SK-N-SH (cell line): ENCODE measurements around the gene UBE2G1. TPM values are rescaled to one million over a fixed set of nuclear protein-coding genes. Genes with fewer than 3 reads are reported as not detected.

Experiments
- CTCF ChIA-PET: fragments of 300-600, 350-600 bp; formaldehyde crosslinking; extraction: SDS; loops from one replicate; lab custom pipeline; 2021; lab: Yijun Ruan, JAX
- POLR2A ChIA-PET: fragments of 350-600 bp; sonication (Branson Sonifier 250); formaldehyde crosslinking; extraction: SDS; loops from one replicate; lab custom pipeline; 2020; ENCODE audit warnings: antibody characterized with exemption, inconsistent platforms; lab: Yijun Ruan, JAX
- DNase-seq: peaks from one replicate; pipeline ENCODE4 v3.0.0; 2012
- H2AFZ ChIP-seq: fragments of 200-600 bp; sonication (generic); 2 replicates; pipeline ENCODE4 v1.8.1; 2016; ENCODE audit warnings: antibody characterized with exemption, mild to moderate bottlenecking, low read depth
- H3F3A ChIP-seq: fragments of 200-600 bp; sonication (generic); replicated peaks from 2 replicates; pipeline ENCODE3; 2016; ENCODE audit warnings: antibody characterized with exemption, mild to moderate bottlenecking; ENCODE audit not compliant: insufficient read depth
- H3K27ac ChIP-seq, 2 experiments: fragments of 200-500 bp in 1 of 2; fragments of 200-600 bp in 1 of 2; sonication (Bioruptor generic) in 1 of 2; sonication (generic), shearing (Covaris generic) in 1 of 2; 2 replicates each; pipeline versions ENCODE4 v1.5.1 to v1.6.1; 2014 to 2016; ENCODE audit warnings: low read depth in 2 of 2, inconsistent platforms in 1 of 2, low read length in 1 of 2, mild to moderate bottlenecking in 1 of 2, mixed read lengths in 1 of 2
- H3K27me3 ChIP-seq: fragments of 200-600 bp; sonication (generic), shearing (Covaris generic); 2 replicates; pipeline ENCODE4 v1.6.1; 2016; ENCODE audit warnings: mixed run types; ENCODE audit not compliant: insufficient read depth
- H3K36me3 ChIP-seq, 2 experiments: fragments of 200-500 bp in 1 of 2; fragments of 200-600 bp in 1 of 2; sonication (Bioruptor generic) in 1 of 2; sonication (generic) in 1 of 2; replicated peaks in 1 of 2; 2 replicates each; pipeline versions ENCODE3 to v1.5.1; 2014 to 2016; ENCODE audit warnings: low read length in 1 of 2, mild to moderate bottlenecking in 1 of 2; ENCODE audit not compliant: insufficient read depth in 2 of 2, control insufficient read depth in 1 of 2
- H3K4me1 ChIP-seq, 2 experiments: fragments of 200-500 bp in 1 of 2; fragments of 200-600 bp in 1 of 2; sonication (Bioruptor generic) in 1 of 2; sonication (generic), shearing (Covaris generic) in 1 of 2; 2 replicates each; pipeline versions ENCODE4 v1.5.1 to v1.6.1; 2014 to 2016; ENCODE audit warnings: low read depth in 1 of 2, low read length in 1 of 2, mixed run types in 1 of 2; ENCODE audit not compliant: insufficient read depth in 2 of 2, control insufficient read depth in 1 of 2
- H3K4me2 ChIP-seq: fragments of 200-600 bp; sonication (generic), shearing (Covaris generic); 2 replicates; pipeline ENCODE4 v1.6.1; 2017; ENCODE audit warnings: mixed run types
- H3K4me3 ChIP-seq, 2 experiments: fragments of 200-500 bp in 1 of 2; fragments of 200-600 bp in 1 of 2; sonication (Bioruptor generic) in 1 of 2; sonication (generic), shearing (Covaris generic) in 1 of 2; 2 replicates each; pipeline versions ENCODE4 v1.5.1 to v1.8.1; 2014 to 2016; ENCODE audit warnings: low read depth in 2 of 2, inconsistent platforms in 1 of 2, low read length in 1 of 2, mild to moderate bottlenecking in 1 of 2, mixed read lengths in 1 of 2, moderate library complexity in 1 of 2
- H3K79me2 ChIP-seq: fragments of 200-600 bp; sonication (generic); 2 replicates; pipeline ENCODE4 v1.8.1; 2017; ENCODE audit warnings: mild to moderate bottlenecking; ENCODE audit not compliant: insufficient read depth
- H3K9ac ChIP-seq: fragments of 200-600 bp; sonication (generic); 2 replicates; pipeline ENCODE4 v1.6.1; 2017; ENCODE audit warnings: mixed run types
- H3K9me2 ChIP-seq: fragments of 200-600 bp; sonication (generic); 2 replicates; pipeline ENCODE4 v1.6.1; 2017; ENCODE audit warnings: mixed run types
- H3K9me3 ChIP-seq: fragments of 200-600 bp; sonication (generic); 2 replicates; pipeline ENCODE4 v1.6.1; 2017; ENCODE audit warnings: mixed run types, mild to moderate bottlenecking, moderate library complexity
- H4K20me1 ChIP-seq: fragments of 200-600 bp; sonication (generic); 2 replicates; pipeline ENCODE4 v1.6.1; 2017; ENCODE audit warnings: mild to moderate bottlenecking, mixed run types; ENCODE audit not compliant: insufficient read depth
- CHD2 ChIP-seq: fragments of 150-350 bp; IDR thresholded peaks from 2 replicates; pipeline ENCODE4 v1.6.1; 2018; ENCODE audit warnings: low read length; ENCODE audit not compliant: partially characterized antibody
- CTCF ChIP-seq: fragments of 200-600 bp; sonication (generic); IDR thresholded peaks from 2 replicates; pipeline ENCODE4 v1.6.1; 2017; ENCODE audit warnings: antibody characterized with exemption, mild to moderate bottlenecking, moderate library complexity
- ELF1 ChIP-seq: IDR thresholded peaks from 2 replicates; pipeline ENCODE4 v1.4.0; 2012
- EP300 ChIP-seq, 2 experiments: IDR thresholded peaks; 2 replicates each; pipeline versions ENCODE4 v1.4.0 to v1.6.1; 2012; ENCODE audit warnings: borderline replicate concordance in 1 of 2, low read depth in 1 of 2, low read length in 1 of 2
- EZH2phosphoT487 ChIP-seq: fragments of 200-600 bp; sonication (generic); IDR thresholded peaks from 2 replicates; pipeline ENCODE4 v1.6.1; 2017; ENCODE audit warnings: low read depth, mixed run types, mild to moderate bottlenecking, antibody characterized with exemption, moderate library complexity, borderline replicate concordance
- FOSL2 ChIP-seq: IDR thresholded peaks from 2 replicates; pipeline ENCODE4 v1.4.0; 2012; ENCODE audit warnings: low read depth, mild to moderate bottlenecking, moderate library complexity, borderline replicate concordance
- GATA2 ChIP-seq: sonication (generic); formaldehyde crosslinking; IDR thresholded peaks from 2 replicates; pipeline ENCODE4 v1.5.0; 2020; ENCODE audit warnings: mild to moderate bottlenecking, missing genetic modification reagents
- IRF3 ChIP-seq: fragments of 150-350 bp; IDR thresholded peaks from 2 replicates; pipeline ENCODE4 v1.6.1; 2016; ENCODE audit warnings: mild to moderate bottlenecking, low read depth, low read length
- MAX ChIP-seq: IDR thresholded peaks from 2 replicates; pipeline ENCODE4 v1.4.0; 2012; ENCODE audit warnings: low read depth
- MEF2A ChIP-seq: IDR thresholded peaks from 2 replicates; pipeline ENCODE4 v1.4.0; 2012; ENCODE audit warnings: low read depth, borderline replicate concordance
- NFIC ChIP-seq: IDR thresholded peaks from 2 replicates; pipeline ENCODE4 v1.4.0; 2012; ENCODE audit warnings: borderline replicate concordance
- NRF1 ChIP-seq: IDR thresholded peaks from 2 replicates; pipeline ENCODE4 v1.6.1; 2012; ENCODE audit warnings: low read depth, mild to moderate bottlenecking, low read length
- RAD21 ChIP-seq: IDR thresholded peaks from 2 replicates; pipeline ENCODE4 v1.6.1; 2012; ENCODE audit warnings: mild to moderate bottlenecking, low read length
- RCOR1 ChIP-seq: fragments of 150-350 bp; IDR thresholded peaks from 2 replicates; pipeline ENCODE4 v1.6.1; 2017; ENCODE audit warnings: antibody characterized with exemption, low read length
- RFX5 ChIP-seq: IDR thresholded peaks from 2 replicates; pipeline ENCODE4 v1.6.1; 2012; ENCODE audit warnings: mild to moderate bottlenecking, improper control_type of control experiment, low read length
- SIN3A ChIP-seq: IDR thresholded peaks from 2 replicates; pipeline ENCODE4 v1.6.1; 2012; ENCODE audit warnings: low read depth, mild to moderate bottlenecking, low read length, moderate library complexity, borderline replicate concordance
- SMC3 ChIP-seq: IDR thresholded peaks from 2 replicates; pipeline ENCODE4 v1.6.1; 2012; ENCODE audit warnings: low read depth, low read length, improper control_type of control experiment
- TAF1 ChIP-seq: IDR thresholded peaks from 2 replicates; pipeline ENCODE4 v1.6.1; 2012; ENCODE audit warnings: low read depth, mild to moderate bottlenecking, low read length, moderate library complexity, borderline replicate concordance
- TCF12 ChIP-seq: IDR thresholded peaks from 2 replicates; pipeline ENCODE4 v1.4.0; 2012
- TEAD4 ChIP-seq: IDR thresholded peaks from 2 replicates; pipeline ENCODE4 v1.4.0; 2012; ENCODE audit warnings: mild to moderate bottlenecking, borderline replicate concordance; ENCODE audit not compliant: insufficient read depth
- USF2 ChIP-seq: fragments of 150-350 bp; IDR thresholded peaks from 2 replicates; pipeline ENCODE4 v1.6.1; 2017; ENCODE audit warnings: antibody characterized with exemption, low read length, low read depth, borderline replicate concordance
- YY1 ChIP-seq: IDR thresholded peaks from 2 replicates; pipeline ENCODE4 v1.4.0; 2012; ENCODE audit warnings: low read depth, mild to moderate bottlenecking
- WGBS: methylation state at CpG from one replicate; pipeline ENCODE4 v1.1.6; 2017; ENCODE audit warnings: low lambda C conversion rate; 5-methylcytosine and 5-hydroxymethylcytosine counted together
- polyA plus RNA-seq, 3 experiments: library from polyadenylated mRNA; depleted of rRNA; stranded (reverse); fragments of >200 nt; gene quantifications; 2 replicates each; pipeline ENCODE4 v1.2.3, GENCODE V29; 2012

UBE2G1 gene
- polyA plus RNA-seq, 1 of the 3 experiments (the other 2 are of a cell fraction): 23.2 TPM

GRCh38 chr17:4344926-4345325 lies 21.5 kb downstream of the UBE2G1 start:
- H3K27ac ChIP-seq: no peak overlapping the region
- no peaks in the 10 kb centered on the region for H3K9me3 ChIP-seq
- peaks cover 92% of the 10 kb centered on the region for H4K20me1 ChIP-seq
- no peak overlapping the region for H3K4me3 ChIP-seq
- TF ChIP-seq ELF1 (no peak), IRF3 (no peak), EP300 (IDR thresholded peaks at IDR 0.05; ENCODE audit: borderline replicate concordance in 1 of 2, low read depth in 1 of 2, low read length in 1 of 2) (no peak), TAF1 (no peak), TCF12 (no peak), RFX5 (no peak), TEAD4 (no peak), YY1 (no peak)
- H3F3A ChIP-seq: peaks cover 20% of the 10 kb centered on the region
- H3K36me3 ChIP-seq: peaks cover 0 to 11% of the 10 kb centered on the region in 2 experiments
- 85% methylated on average over 1 of the region's 1 CpG for WGBS
- H3K4me1 ChIP-seq: peaks cover 2 to 22% of the 10 kb centered on the region in 2 experiments; a peak in 3 of 4 replicates
- H3K4me2 ChIP-seq: no peak overlapping the region
- H3K79me2 ChIP-seq: peaks cover 100% of the 10 kb centered on the region
- ChIA-PET CTCF (interaction anchor here (0.7 to 1.8 kb wide), 3 partner anchors 12 to 41 kb away, joined by 3 to 4 read pairs (median 3); no protein-coding TSS in a partner anchor), POLR2A (no interaction called here)
- H3K27me3 ChIP-seq: no peaks in the 10 kb centered on the region
- H3K9ac ChIP-seq: no peak overlapping the region
- H3K9me2 ChIP-seq: no peaks in the 10 kb centered on the region
- no peak overlapping the region for H2AFZ ChIP-seq
- DNase-seq: no peak

- no peak for TF ChIP-seq MAX
- TF ChIP-seq CHD2: no peak
- TF ChIP-seq GATA2 (CRISPR knock-in tag): no peak
- no peak for TF ChIP-seq RAD21
- no peak for TF ChIP-seq EZH2phosphoT487
- no peak for TF ChIP-seq SMC3
- TF ChIP-seq EP300 (IDR thresholded peaks at IDR 0.05; ENCODE audit: borderline replicate concordance in 1 of 2, low read depth in 1 of 2, low read length in 1 of 2): no peak
- TF ChIP-seq CTCF: no peak
- TF ChIP-seq MEF2A: no peak
- TF ChIP-seq RCOR1: no peak
- TF ChIP-seq TEAD4: no peak
- no peak for TF ChIP-seq NRF1
- no peak for TF ChIP-seq SIN3A
- TF ChIP-seq RFX5: no peak
- no peak for TF ChIP-seq USF2
- no peak for TF ChIP-seq NFIC
- no peak for TF ChIP-seq FOSL2
- Histone ChIP-seq H3K36me3 (peaks cover 0 to 5% of the 10 kb centered on the region in 2 experiments), H3K27ac (no peak overlapping the region), H2AFZ (no peak overlapping the region), H3K9me3 (no peaks in the 10 kb centered on the region), H3K4me3 (no peak overlapping the region), H3F3A (peaks cover 20% of the 10 kb centered on the region), H3K9me2 (no peaks in the 10 kb centered on the region), H3K27me3 (no peaks in the 10 kb centered on the region), H3K9ac (no peak overlapping the region), H3K4me2 (no peak overlapping the region), H3K4me1 (peaks cover 5 to 22% of the 10 kb centered on the region in 2 experiments; a peak in 3 of 4 replicates), H3K79me2 (peaks cover 100% of the 10 kb centered on the region), H4K20me1 (peaks cover 100% of the 10 kb centered on the region)
- ChIA-PET CTCF (interaction anchor here (1.0 to 1.5 kb wide), 2 partner anchors 24 to 93 kb away, joined by 3 to 4 read pairs; partner anchors contain the start of gene UBE2G1), POLR2A (no interaction called here)
- DNase-seq: no peak
- WGBS: 94% methylated on average over 5 of the region's 5 CpGs
Measured at GRCh38 chr17:4342535-4342934, 23.9 kb downstream of the UBE2G1 start.
